ENCODE results near the gene SHROOM3. TPM values are rescaled to one million over a fixed set of nuclear protein-coding genes. Genes with fewer than 3 reads are reported as not detected.

Gene SHROOM3
- total RNA-seq, 1 donor from 2014 or later: 25.0 TPM

- DNase-seq (ENCODE audit: low spot score): no peak
- intact Hi-C loops (cut with DNase I): no loop called here
Measured at GRCh38 chr4:76488455-76488854, 53.4 kb downstream of the SHROOM3 start.

- DNase-seq (ENCODE audit: low spot score): no peak
- intact Hi-C loops (cut with DNase I): no loop called here
Measured at GRCh38 chr4:76488888-76489685, 54.1 kb downstream of the SHROOM3 start.

GRCh38 chr4:76489686-76490161 lies 54.7 kb downstream of the SHROOM3 start:
- intact Hi-C loops (cut with DNase I): loop anchor here (10.0 kb wide), 1 partner anchor 185 kb away; the partner anchor contains the start of gene STBD1
- DNase-seq (ENCODE audit: low spot score): no peak

GRCh38 chr4:76492055-76492454 lies 57.0 kb downstream of the SHROOM3 start:
- no peak for DNase-seq (ENCODE audit: low spot score)
- intact Hi-C loops (cut with DNase I): loop anchor here (10.0 kb wide), 1 partner anchor 187 kb away; the partner anchor contains the start of gene STBD1

- intact Hi-C loops (cut with DNase I): loop anchor here (10.0 kb wide), 1 partner anchor 189 kb away; the partner anchor contains the start of gene STBD1
- DNase-seq (ENCODE audit: low spot score): no peak
Measured at GRCh38 chr4:76494243-76494642, 59.2 kb downstream of the SHROOM3 start.

- intact Hi-C loops (cut with DNase I): loop anchor here (10.0 kb wide), 1 partner anchor 190 kb away; the partner anchor contains the start of gene STBD1
- DNase-seq (ENCODE audit: low spot score): no peak
Measured at GRCh38 chr4:76494871-76495590, 60.0 kb downstream of the SHROOM3 start.

- no peak for DNase-seq (ENCODE audit: low spot score)
- intact Hi-C loops (cut with DNase I): loop anchor here (10.0 kb wide), 1 partner anchor 194 kb away; the partner anchor contains the start of gene STBD1
Measured at GRCh38 chr4:76498550-76498949, 63.5 kb downstream of the SHROOM3 start.

- no peak for DNase-seq (ENCODE audit: low spot score)
- intact Hi-C loops (cut with DNase I): loop anchor here (10.0 kb wide), 1 partner anchor 195 kb away; the partner anchor contains the start of gene STBD1
Measured at GRCh38 chr4:76499461-76499860, 64.4 kb downstream of the SHROOM3 start.

- intact Hi-C loops (cut with DNase I): no loop called here
- no peak for DNase-seq (ENCODE audit: low spot score)
Measured at GRCh38 chr4:76502886-76503285, 67.9 kb downstream of the SHROOM3 start.

- intact Hi-C loops (cut with DNase I): loop anchor here (2.0 kb wide), 2 partner anchors 74 to 324 kb away; no protein-coding TSS in a partner anchor
- DNase-seq (ENCODE audit: low spot score): no peak
Measured at GRCh38 chr4:76504613-76505465, 69.8 kb downstream of the SHROOM3 start.

- intact Hi-C loops (cut with DNase I): loop anchor here (1.0 to 10.0 kb wide), 5 partner anchors 145 to 693 kb away; partner anchors contain the start of gene SEPTIN11
- DNase-seq (ENCODE audit: low spot score): no peak
Measured at GRCh38 chr4:76511947-76512346, 76.9 kb downstream of the SHROOM3 start.

- no peak for DNase-seq (ENCODE audit: low spot score)
- intact Hi-C loops (cut with DNase I): loop anchor here (2.0 to 10.0 kb wide), 4 partner anchors 144 to 691 kb away; partner anchors contain the start of gene SEPTIN11
Measured at GRCh38 chr4:76513482-76513881, 78.5 kb downstream of the SHROOM3 start.

- intact Hi-C loops (cut with DNase I): loop anchor here (5.0 to 10.0 kb wide), 3 partner anchors 143 to 531 kb away; partner anchors contain the start of gene SEPTIN11
- no peak for DNase-seq (ENCODE audit: low spot score)
Measured at GRCh38 chr4:76514087-76514486, 79.1 kb downstream of the SHROOM3 start.

- intact Hi-C loops (cut with DNase I): loop anchor here (10.0 kb wide), 2 partner anchors 429 to 529 kb away; partner anchors contain the start of gene SEPTIN11
- no peak for DNase-seq (ENCODE audit: low spot score)
Measured at GRCh38 chr4:76515975-76516843, 81.2 kb downstream of the SHROOM3 start.

GRCh38 chr4:76518241-76518640 lies 83.2 kb downstream of the SHROOM3 start:
- intact Hi-C loops (cut with DNase I): loop anchor here (10.0 kb wide), 2 partner anchors 427 to 527 kb away; partner anchors contain the start of gene SEPTIN11
- no peak for DNase-seq (ENCODE audit: low spot score)

- intact Hi-C loops (cut with DNase I): loop anchor here (10.0 kb wide), 1 partner anchor 61 kb away; no protein-coding TSS in a partner anchor
Measured at GRCh38 chr4:76523593-76523992, 88.6 kb downstream of the SHROOM3 start.

GRCh38 chr4:76525751-76526150 lies 90.7 kb downstream of the SHROOM3 start:
- intact Hi-C loops (cut with DNase I): loop anchor here (5.0 to 10.0 kb wide), 2 partner anchors 37 to 59 kb away; no protein-coding TSS in a partner anchor
- no peak for DNase-seq (ENCODE audit: low spot score)

More at GRCh38 chr4:76523593-76523992, 88.6 kb downstream of the SHROOM3 start:
- no peak for DNase-seq (ENCODE audit: low spot score)

GRCh38 chr4:76526585-76526990 lies 91.6 kb downstream of the SHROOM3 start:
- intact Hi-C loops (cut with DNase I): loop anchor here (5.0 to 10.0 kb wide), 2 partner anchors 36 to 58 kb away; no protein-coding TSS in a partner anchor

More at GRCh38 chr4:76526585-76526990, 91.6 kb downstream of the SHROOM3 start:
- DNase-seq (ENCODE audit: low spot score): no peak
